HEK293 (cell line): ENCODE data around the gene ABHD16A.

Experiments
- GFI1B ChIP-seq: fragments of 450-650 bp; formaldehyde crosslinking; IDR thresholded peaks from 2 replicates; pipeline ENCODE4 v1.5.1; 2016; ENCODE audit warnings: missing biosample characterization, missing genetic modification characterization
- HOXA7 ChIP-seq: sonication (generic); formaldehyde crosslinking; IDR thresholded peaks from 2 replicates; pipeline ENCODE4 v1.8.1; 2022; ENCODE audit warnings: missing genetic modification reagents, borderline replicate concordance
- MYNN ChIP-seq: fragments of 450-650 bp; formaldehyde crosslinking; IDR thresholded peaks from 2 replicates; pipeline ENCODE4 v1.5.1; 2016; ENCODE audit warnings: missing biosample characterization, missing genetic modification characterization, borderline replicate concordance
- OSR2 ChIP-seq: fragments of 450-650 bp; formaldehyde crosslinking; IDR thresholded peaks from 2 replicates; pipeline ENCODE4 v1.5.1; 2016; ENCODE audit warnings: missing biosample characterization, missing genetic modification characterization
- PATZ1 ChIP-seq: fragments of 450-650 bp; formaldehyde crosslinking; IDR thresholded peaks from 2 replicates; pipeline ENCODE4 v1.5.1; 2016; ENCODE audit warnings: missing biosample characterization, missing genetic modification characterization
- PBX3 ChIP-seq: sonication (generic); formaldehyde crosslinking; IDR thresholded peaks from 2 replicates; pipeline ENCODE4 v1.8.1; 2022; ENCODE audit warnings: mild to moderate bottlenecking, moderate library complexity, missing genetic modification reagents
- PRDM4 ChIP-seq: fragments of 450-650 bp; formaldehyde crosslinking; IDR thresholded peaks from 2 replicates; pipeline ENCODE4 v1.5.1; 2017; ENCODE audit warnings: missing biosample characterization, missing genetic modification characterization
- SALL2 ChIP-seq: fragments of 450-650 bp; formaldehyde crosslinking; IDR thresholded peaks from 2 replicates; pipeline ENCODE4 v1.5.0; 2017; ENCODE audit warnings: missing biosample characterization, mild to moderate bottlenecking, missing genetic modification characterization, borderline replicate concordance
- YY2 ChIP-seq: fragments of 450-650 bp; formaldehyde crosslinking; IDR thresholded peaks from 2 replicates; pipeline ENCODE4 v1.5.1; 2016; ENCODE audit warnings: missing biosample characterization, missing genetic modification characterization
- ZBTB6 ChIP-seq: fragments of 450-650 bp; formaldehyde crosslinking; IDR thresholded peaks from 2 replicates; pipeline ENCODE4 v1.5.1; 2017; ENCODE audit warnings: missing biosample characterization, missing genetic modification characterization
- ZNF112 ChIP-seq: fragments of 450-650 bp; formaldehyde crosslinking; IDR thresholded peaks from 2 replicates; pipeline ENCODE4 v1.5.0; 2017; ENCODE audit warnings: missing biosample characterization, missing genetic modification characterization
- ZNF140 ChIP-seq: fragments of 450-650 bp; formaldehyde crosslinking; IDR thresholded peaks from 2 replicates; pipeline ENCODE4 v1.5.1; 2016; ENCODE audit warnings: missing biosample characterization, missing genetic modification characterization
- ZNF146 ChIP-seq: fragments of 450-650 bp; formaldehyde crosslinking; IDR thresholded peaks from 2 replicates; pipeline ENCODE4 v1.5.1; 2016; ENCODE audit warnings: missing biosample characterization, missing genetic modification characterization
- ZNF157 ChIP-seq: fragments of 450-650 bp; formaldehyde crosslinking; IDR thresholded peaks from 2 replicates; pipeline ENCODE4 v1.5.1; 2016; ENCODE audit warnings: missing biosample characterization, missing genetic modification characterization
- ZNF175 ChIP-seq: fragments of 450-650 bp; formaldehyde crosslinking; IDR thresholded peaks from 2 replicates; pipeline ENCODE4 v1.5.1; 2016; ENCODE audit warnings: missing biosample characterization, missing genetic modification characterization
- ZNF2 ChIP-seq: fragments of 450-650 bp; formaldehyde crosslinking; IDR thresholded peaks from 2 replicates; pipeline ENCODE4 v1.5.1; 2016; ENCODE audit warnings: missing biosample characterization, missing genetic modification characterization
- ZNF202 ChIP-seq: fragments of 450-650 bp; formaldehyde crosslinking; IDR thresholded peaks from 2 replicates; pipeline ENCODE4 v1.5.1; 2016; ENCODE audit warnings: missing biosample characterization, missing genetic modification characterization, borderline replicate concordance
- ZNF350 ChIP-seq: fragments of 450-650 bp; formaldehyde crosslinking; IDR thresholded peaks from 2 replicates; pipeline ENCODE4 v1.5.0; 2017; ENCODE audit warnings: missing biosample characterization, mild to moderate bottlenecking, missing genetic modification characterization
- ZNF366 ChIP-seq: fragments of 450-650 bp; formaldehyde crosslinking; conservative IDR thresholded peaks from 2 replicates; pipeline ENCODE4 v1.5.1; 2016; ENCODE audit warnings: missing biosample characterization, missing genetic modification characterization
- ZNF416 ChIP-seq: fragments of 450-650 bp; formaldehyde crosslinking; IDR thresholded peaks from 2 replicates; pipeline ENCODE4 v1.5.1; 2016; ENCODE audit warnings: missing biosample characterization, missing genetic modification characterization
- ZNF423 ChIP-seq: fragments of 450-650 bp; formaldehyde crosslinking; IDR thresholded peaks from 2 replicates; pipeline ENCODE4 v1.5.1; 2016; ENCODE audit warnings: missing biosample characterization, missing genetic modification characterization
- ZNF48 ChIP-seq: fragments of 450-650 bp; formaldehyde crosslinking; IDR thresholded peaks from 2 replicates; pipeline ENCODE4 v1.5.1; 2016; ENCODE audit warnings: missing biosample characterization, missing genetic modification characterization
- ZNF521 ChIP-seq: fragments of 450-650 bp; formaldehyde crosslinking; IDR thresholded peaks from 2 replicates; pipeline ENCODE4 v1.5.1; 2017; ENCODE audit warnings: missing biosample characterization, mild to moderate bottlenecking, missing genetic modification characterization
- ZNF544 ChIP-seq: fragments of 450-650 bp; formaldehyde crosslinking; IDR thresholded peaks from 2 replicates; pipeline ENCODE4 v1.5.0; 2017; ENCODE audit warnings: missing biosample characterization, missing genetic modification characterization
- ZNF692 ChIP-seq: fragments of 450-650 bp; formaldehyde crosslinking; IDR thresholded peaks from 2 replicates; pipeline ENCODE4 v1.5.1; 2016; ENCODE audit warnings: missing biosample characterization, missing genetic modification characterization
- ZNF701 ChIP-seq: fragments of 450-650 bp; formaldehyde crosslinking; IDR thresholded peaks from 2 replicates; pipeline ENCODE4 v1.5.1; 2016; ENCODE audit warnings: missing biosample characterization, missing genetic modification characterization
- ZNF707 ChIP-seq: fragments of 450-650 bp; formaldehyde crosslinking; IDR thresholded peaks from 2 replicates; pipeline ENCODE4 v1.5.1; 2016; ENCODE audit warnings: missing biosample characterization, missing genetic modification characterization
- ZNF76 ChIP-seq: fragments of 450-650 bp; formaldehyde crosslinking; IDR thresholded peaks from 2 replicates; pipeline ENCODE4; 2016; ENCODE audit warnings: low read depth, missing biosample characterization, missing genetic modification characterization, borderline replicate concordance
- ZNF776 ChIP-seq: fragments of 450-650 bp; formaldehyde crosslinking; IDR thresholded peaks from 2 replicates; pipeline ENCODE4 v1.5.0; 2017; ENCODE audit warnings: missing biosample characterization, missing genetic modification characterization, borderline replicate concordance
- ZSCAN18 ChIP-seq: fragments of 450-650 bp; formaldehyde crosslinking; IDR thresholded peaks from 2 replicates; pipeline ENCODE4 v1.5.1; 2016; ENCODE audit warnings: missing biosample characterization, missing genetic modification characterization
- ZXDB ChIP-seq: fragments of 450-650 bp; formaldehyde crosslinking; IDR thresholded peaks from 2 replicates; pipeline ENCODE4 v1.5.1; 2016; ENCODE audit warnings: missing biosample characterization, missing genetic modification characterization

The ABHD16A gene

GRCh38 chr6:31729979-31730630 lies 27.0 kb upstream of the ABHD16A start (continued):
- TF ChIP-seq PATZ1 (peak; percentile 82), OSR2 (tag by site-specific recombination) (no peak), ZNF707 (tag by site-specific recombination) (no peak), ZNF76 (tag by site-specific recombination) (no peak), SALL2 (tag by site-specific recombination) (no peak), MYNN (tag by site-specific recombination) (peak; percentile 52; the same call in 1 of the 2 replicates), ZNF2 (tag by site-specific recombination) (no peak; the same call in 1 of the 2 replicates), ZNF146 (tag by site-specific recombination) (no peak), GFI1B (tag by site-specific recombination) (no peak), ZNF416 (no peak), ZBTB6 (tag by site-specific recombination) (0 out of 2 replicates have a peak, but pooled peaks have one; percentile 7), ZNF521 (tag by site-specific recombination) (no peak), ZNF175 (tag by site-specific recombination) (no peak), ZNF423 (tag by site-specific recombination) (no peak; the same call in 1 of the 2 replicates), ZNF701 (no peak), ZNF48 (tag by site-specific recombination) (no peak), ZNF157 (no peak), ZNF350 (no peak), PBX3 (CRISPR knock-in tag) (no peak), PRDM4 (no peak), ZNF112 (tag by site-specific recombination) (no peak), YY2 (no peak), ZSCAN18 (tag by site-specific recombination) (no peak), ZNF366 (tag by site-specific recombination) (no peak), ZXDB (tag by site-specific recombination) (no peak), HOXA7 (no peak), ZNF140 (tag by site-specific recombination) (no peak), ZNF202 (tag by site-specific recombination) (no peak), ZNF544 (tag by site-specific recombination) (no peak), ZNF776 (tag by site-specific recombination) (no peak), ZNF692 (tag by site-specific recombination) (peak; percentile 89)
